Pancreas (tissue), 10 donors: ENCODE measurements around the gene NCAPG2. TPM values are rescaled to one million over a fixed set of nuclear protein-coding genes. Genes with fewer than 3 reads are reported as not detected.

Experiments
- ATAC-seq, 4 donors: fragments of 200-7000 bp; cut with Tn5 transposase; one replicate each; pipeline versions ENCODE4 v1.8.0 to v1.9.1; 2020; ENCODE audit warnings: mild to moderate bottlenecking in 4 of 4, moderate library complexity in 4 of 4
- DNase-seq, 6 donors: peaks; one replicate each; pipeline ENCODE4 v3.0.0-alpha.2; 2020
- FAIRE-seq: peaks from 2 replicates; lab custom pipeline; 2012; peaks lifted over from hg19 to GRCh38; lab: Jason Lieb, UNC
- H3K27ac ChIP-seq, 4 donors: fragments of 200-600 bp; sonication (generic); 1 replicate in 3 of 4; 2 replicates in 1 of 4; pipeline versions ENCODE4 v1.5.0 to v1.8.0; 2020
- H3K27me3 ChIP-seq, 4 donors: fragments of 200-600 bp; one replicate each; pipeline ENCODE4 v1.8.0; 2021
- H3K36me3 ChIP-seq, 3 donors: fragments of 200-600 bp; sonication (generic) in 1 of 3; one replicate each; pipeline versions ENCODE4 v1.5.0 to v1.8.0; 2020 to 2021
- H3K4me1 ChIP-seq, 3 donors: fragments of 200-600 bp; one replicate each; pipeline ENCODE4 v1.8.0; 2021
- H3K4me3 ChIP-seq, 4 donors: fragments of 200-600 bp; sonication (generic) in 2 of 4; one replicate each; pipeline versions ENCODE4 v1.5.0 to v1.8.0; 2020 to 2021
- H3K9me3 ChIP-seq, 4 donors: fragments of 200-600 bp; one replicate each; pipeline ENCODE4 v1.8.0; 2021
- WGBS, 2 donors: extraction: QIAGEN DNeasy Blood & Tissue Kit; methylation state at CpG; one replicate each; pipeline ENCODE4 v1.1.7; 2013; 5-methylcytosine and 5-hydroxymethylcytosine counted together
- intact Hi-C, 3 donors: fragments of 100-400 bp; cut with DNase I; formaldehyde crosslinking; loops; one replicate each; pipeline versions ENCODE4 v1.11.1 to v1.14.2; 2022
- polyA plus RNA-seq, 2 donors: library from polyadenylated mRNA; stranded (reverse); fragments of 200-250 nt; gene quantifications; one replicate each; pipeline ENCODE4 v1.2.3, GENCODE V29; 2013
- total RNA-seq, 6 donors: library from RNA; stranded (reverse); fragmentation: NEBNext Ultra II Directional in 4 of 6; extraction: Animal tissue kit (Norgen Biotek cat#: 25700) in 4 of 6; gene quantifications; one replicate each; pipeline versions ENCODE4 v1.2.1 to v1.2.4, GENCODE V29; 2021 to 2023
- TF ChIP-seq, protein P1 (sequence below), 4 donors: fragments of 200-600 bp; sonication (generic) in 3 of 4; IDR thresholded peaks; one replicate each; pipeline versions ENCODE4 v1.5.0 to v1.8.0; 2021; ENCODE audit warnings: antibody characterized with exemption in 4 of 4
- donor health status: healthy with polysubstance abuse.
- donor health status: DM: no; HTN: no; CAD: no; lungs with moderate emphysema.
- donor health status: DM: no; HTN: no; CAD: no.
- donor health status: control.
- donor health status: control.
- donor health status: Bipolar disorder and iron deficiency.
- donor health status: DM: yes; HTN: yes; CAD: no.
- donor health status: DM: no; HTN: no; CAD: no.
- donor health status: DM: no; HTN: no; CAD: no.
- donor health status: DM: yes; HTN: yes; CAD: no.

The NCAPG2 gene
- total and polyA plus RNA-seq, 8 donors, result 1.4 to 4.0 (median 3.1) TPM

DNA sequence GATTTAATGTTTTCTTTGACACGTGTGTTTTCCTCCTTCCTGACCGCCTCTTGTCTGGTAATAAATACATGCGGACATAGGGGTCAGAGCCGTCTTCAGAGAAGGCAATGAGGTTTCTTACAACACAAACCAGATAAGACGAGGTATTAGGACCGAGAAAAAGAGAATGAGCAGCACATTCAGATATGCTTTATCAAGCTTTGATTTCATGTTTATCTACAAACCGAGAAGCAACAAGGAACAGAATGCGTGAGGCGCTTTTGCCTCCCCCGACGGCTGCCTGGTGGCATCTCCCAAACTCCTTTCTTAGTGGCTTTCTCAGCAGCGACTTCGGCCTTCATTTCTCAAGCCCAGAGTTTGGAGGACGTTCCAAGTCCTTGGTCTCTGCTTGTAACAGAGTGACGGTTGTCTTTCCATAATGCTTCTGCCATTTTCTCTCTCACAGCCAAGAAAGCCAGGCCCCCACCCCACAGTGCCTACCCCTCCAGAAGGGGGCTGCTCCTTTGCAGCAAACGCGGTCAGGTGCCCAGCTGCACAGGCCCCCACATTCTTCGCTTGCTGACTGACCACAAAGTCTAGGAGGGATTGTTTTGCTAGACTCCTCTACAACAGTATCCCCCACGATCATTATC, 32.6 kb upstream of the NCAPG2 start:
- DNase-seq (no peak), ATAC-seq (no peak), FAIRE-seq (no peak)
- TF ChIP-seq, protein P1, sequence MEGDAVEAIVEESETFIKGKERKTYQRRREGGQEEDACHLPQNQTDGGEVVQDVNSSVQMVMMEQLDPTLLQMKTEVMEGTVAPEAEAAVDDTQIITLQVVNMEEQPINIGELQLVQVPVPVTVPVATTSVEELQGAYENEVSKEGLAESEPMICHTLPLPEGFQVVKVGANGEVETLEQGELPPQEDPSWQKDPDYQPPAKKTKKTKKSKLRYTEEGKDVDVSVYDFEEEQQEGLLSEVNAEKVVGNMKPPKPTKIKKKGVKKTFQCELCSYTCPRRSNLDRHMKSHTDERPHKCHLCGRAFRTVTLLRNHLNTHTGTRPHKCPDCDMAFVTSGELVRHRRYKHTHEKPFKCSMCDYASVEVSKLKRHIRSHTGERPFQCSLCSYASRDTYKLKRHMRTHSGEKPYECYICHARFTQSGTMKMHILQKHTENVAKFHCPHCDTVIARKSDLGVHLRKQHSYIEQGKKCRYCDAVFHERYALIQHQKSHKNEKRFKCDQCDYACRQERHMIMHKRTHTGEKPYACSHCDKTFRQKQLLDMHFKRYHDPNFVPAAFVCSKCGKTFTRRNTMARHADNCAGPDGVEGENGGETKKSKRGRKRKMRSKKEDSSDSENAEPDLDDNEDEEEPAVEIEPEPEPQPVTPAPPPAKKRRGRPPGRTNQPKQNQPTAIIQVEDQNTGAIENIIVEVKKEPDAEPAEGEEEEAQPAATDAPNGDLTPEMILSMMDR (IDR thresholded peaks at IDR 0.05), result no peak
- H3K27ac ChIP-seq, result no peak overlapping the region
- H3K27me3 ChIP-seq, result no peaks in the 10 kb centered on the region
- no peaks in the 10 kb centered on the region for H3K9me3 ChIP-seq
- no peaks in the 10 kb centered on the region for H3K4me1 ChIP-seq
- no peak overlapping the region for H3K4me3 ChIP-seq
- WGBS, 2 donors, result 88 to 89% methylated on average over 19 of the region's 19 CpGs
- peaks cover 14 to 55% (median 24%) of the 10 kb centered on the region in 3 donors for H3K36me3 ChIP-seq
- intact Hi-C loops, result no loop called here

GRCh38 chr7:158735935-158736334, 31.3 kb upstream of the NCAPG2 start:
- FAIRE-seq (no peak), DNase-seq (no peak), ATAC-seq (no peak)
- intact Hi-C loops, result no loop called here
- Histone ChIP-seq H3K27ac (no peak overlapping the region), H3K4me3 (no peak overlapping the region), H3K36me3 (peaks cover 6 to 45% (median 16%) of the 10 kb centered on the region in 3 donors), H3K9me3 (no peaks in the 10 kb centered on the region), H3K27me3 (no peaks in the 10 kb centered on the region), H3K4me1 (no peaks in the 10 kb centered on the region)
- 96 to 97% methylated on average over 12 of the region's 12 CpGs for WGBS, 2 donors
- TF ChIP-seq, protein P1 (IDR thresholded peaks at IDR 0.05), result no peak

GRCh38 chr7:158734861-158735260, 30.3 kb upstream of the NCAPG2 start:
- no peak overlapping the region for H3K4me3 ChIP-seq
- whole genome bisulfite sequencing, 2 donors, result 96 to 98% methylated on average over 6 of the region's 6 CpGs

GRCh38 chr7:158733775-158734494, 29.3 kb upstream of the NCAPG2 start:
- intact Hi-C loops, result no loop called here
- FAIRE-seq, result no peak
- Histone ChIP-seq H3K36me3 (peaks cover 3 to 32% (median 6%) of the 10 kb centered on the region in 3 donors), H3K4me3 (no peak overlapping the region), H3K9me3 (no peaks in the 10 kb centered on the region), H3K27me3 (no peaks in the 10 kb centered on the region), H3K27ac (no peak overlapping the region), H3K4me1 (no peaks in the 10 kb centered on the region)
- WGBS, 2 donors, result 97 to 98% methylated on average over 19 of the region's 19 CpGs
- TF ChIP-seq, protein P1 (IDR thresholded peaks at IDR 0.05), result no peak
- ATAC-seq, result no peak
- DNase-seq, result no peak

More at GRCh38 chr7:158734861-158735260, 30.3 kb upstream of the NCAPG2 start:
- FAIRE-seq, result no peak
- Histone ChIP-seq H3K27me3 (no peaks in the 10 kb centered on the region), H3K36me3 (peaks cover 5 to 36% (median 8%) of the 10 kb centered on the region in 3 donors), H3K27ac (no peak overlapping the region), H3K4me1 (no peaks in the 10 kb centered on the region), H3K9me3 (no peaks in the 10 kb centered on the region)
- TF ChIP-seq, protein P1 (IDR thresholded peaks at IDR 0.05), result no peak
- intact Hi-C loops, result no loop called here
- no peak for DNase-seq
- ATAC-seq, result no peak

DNA sequence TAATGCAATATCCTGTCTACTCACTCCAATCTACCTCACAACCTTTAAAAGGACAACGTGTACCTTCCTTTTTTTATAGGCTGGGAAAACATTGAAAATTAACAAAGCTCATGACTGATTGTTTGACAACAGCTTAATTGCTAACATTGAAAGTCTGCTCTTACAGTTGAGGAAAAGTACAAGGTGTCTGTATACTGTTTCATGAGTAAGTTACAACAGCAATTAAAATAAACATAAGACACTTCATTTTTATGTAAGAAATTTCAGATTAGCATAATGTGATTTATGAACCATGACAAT, 28.6 kb upstream of the NCAPG2 start:
- Histone ChIP-seq H3K36me3 (peaks cover 0 to 25% (median 3%) of the 10 kb centered on the region in 3 donors), H3K9me3 (no peaks in the 10 kb centered on the region), H3K4me1 (no peaks in the 10 kb centered on the region), H3K4me3 (no peak overlapping the region), H3K27ac (no peak overlapping the region), H3K27me3 (no peaks in the 10 kb centered on the region)
- ATAC-seq (no peak), FAIRE-seq (no peak), DNase-seq (no peak)
- 70 to 83% methylated on average over 1 of the region's 1 CpG for WGBS, 2 donors
- TF ChIP-seq, protein P1 (IDR thresholded peaks at IDR 0.05), result no peak
- intact Hi-C loops, result no loop called here
